Kidney (tissue), 14 donors: Measurements from ENCODE around the gene PKMYT1. TPM values are rescaled to one million over a fixed set of nuclear protein-coding genes. Genes with fewer than 3 reads are reported as not detected.

Experiments
- DNase-seq, 5 donors: peaks; one replicate each; pipeline ENCODE4 v3.0.0-alpha.2; 2013 to 2020
- FAIRE-seq: peaks from 2 replicates; lab custom pipeline; 2012; peaks lifted over from hg19 to GRCh38; lab: Jason Lieb, UNC
- H3K27ac ChIP-seq, 2 donors: one replicate each; pipeline ENCODE4 v1.7.0; 2013; ENCODE audit warnings: low read depth in 2 of 2, low read length in 2 of 2, inconsistent platforms in 1 of 2
- H3K27me3 ChIP-seq: one replicate; pipeline ENCODE4 v1.7.1; 2013; ENCODE audit warnings: low read length, inconsistent platforms; ENCODE audit not compliant: control insufficient read depth, insufficient read depth
- H3K36me3 ChIP-seq, 3 donors: one replicate each; pipeline versions ENCODE4 v1.7.0 to v1.7.1; 2013; ENCODE audit warnings: low read length in 3 of 3, control low read depth in 1 of 3, inconsistent platforms in 1 of 3; ENCODE audit not compliant: insufficient read depth in 3 of 3, control insufficient read depth in 2 of 3
- H3K4me1 ChIP-seq, 3 donors: one replicate each; pipeline versions ENCODE4 v1.7.0 to v1.7.1; 2013; ENCODE audit warnings: low read length in 3 of 3, inconsistent platforms in 1 of 3, low read depth in 1 of 3; ENCODE audit not compliant: control insufficient read depth in 2 of 3, insufficient read depth in 2 of 3
- H3K4me3 ChIP-seq, 3 donors: one replicate each; pipeline versions ENCODE4 v1.7.0 to v1.8.1; 2013; ENCODE audit warnings: low read length in 3 of 3, control low read depth in 1 of 3, inconsistent platforms in 1 of 3
- H3K9ac ChIP-seq, 3 donors: one replicate each; pipeline versions ENCODE4 v1.7.0 to v1.7.1; 2013; ENCODE audit warnings: low read length in 3 of 3, control low read depth in 1 of 3, inconsistent platforms in 1 of 3
- H3K9me3 ChIP-seq, 3 donors: one replicate each; pipeline versions ENCODE4 v1.7.0 to v1.7.1; 2013; ENCODE audit warnings: low read length in 3 of 3, control low read depth in 1 of 3, inconsistent platforms in 1 of 3; ENCODE audit not compliant: control insufficient read depth in 2 of 3, insufficient read depth in 1 of 3
- intact Hi-C: fragments of 100-400 bp; cut with DNase I; formaldehyde crosslinking; loops from one replicate; pipeline ENCODE4 v1.11.1; 2022
- polyA plus RNA-seq: library from polyadenylated mRNA; stranded (reverse); fragments of 350-450 nt; fragmentation: Illumina TruSeq; extraction: RNeasy Lipid Tissue Mini Kit (QIAGEN cat#74804); gene quantifications from one replicate; pipeline ENCODE4 v1.2.3, GENCODE V29; 2014; ENCODE audit warnings: low read depth, low replicate concordance; ENCODE audit not compliant: insufficient read depth
- total RNA-seq: library from RNA; stranded (reverse); fragmentation: NEBNext Ultra II Directional; extraction: Animal tissue kit (Norgen Biotek cat#: 25700); gene quantifications from one replicate; pipeline ENCODE4 v1.2.1, GENCODE V29; 2021
- TF ChIP-seq, protein P1 (sequence below): IDR thresholded peaks from 3 replicates; pipeline ENCODE4 v1.5.1; 2012; ENCODE audit warnings: mild to moderate bottlenecking, moderate library complexity, borderline replicate concordance; ENCODE audit not compliant: insufficient read depth; ENCODE audit errors: extremely low read depth
- donor health status: control.
- donor health status: control.
- donor health status: control.
- donor health status: control.
- donor health status: control.
- donor health status: DM: yes; HTN: yes; CAD: no.
- donor health status: Normal renal cell carcinoma (clear cell type).

Gene PKMYT1
- total and polyA plus RNA-seq, 2 donors from 2014 or later = 0.97 to 2.2 TPM

- no peaks in the 10 kb centered on the region for H3K36me3 ChIP-seq
- DNase-seq (peak in 1 of 5 donors; percentile 22), FAIRE-seq (no peak)
- TF ChIP-seq, protein P1, sequence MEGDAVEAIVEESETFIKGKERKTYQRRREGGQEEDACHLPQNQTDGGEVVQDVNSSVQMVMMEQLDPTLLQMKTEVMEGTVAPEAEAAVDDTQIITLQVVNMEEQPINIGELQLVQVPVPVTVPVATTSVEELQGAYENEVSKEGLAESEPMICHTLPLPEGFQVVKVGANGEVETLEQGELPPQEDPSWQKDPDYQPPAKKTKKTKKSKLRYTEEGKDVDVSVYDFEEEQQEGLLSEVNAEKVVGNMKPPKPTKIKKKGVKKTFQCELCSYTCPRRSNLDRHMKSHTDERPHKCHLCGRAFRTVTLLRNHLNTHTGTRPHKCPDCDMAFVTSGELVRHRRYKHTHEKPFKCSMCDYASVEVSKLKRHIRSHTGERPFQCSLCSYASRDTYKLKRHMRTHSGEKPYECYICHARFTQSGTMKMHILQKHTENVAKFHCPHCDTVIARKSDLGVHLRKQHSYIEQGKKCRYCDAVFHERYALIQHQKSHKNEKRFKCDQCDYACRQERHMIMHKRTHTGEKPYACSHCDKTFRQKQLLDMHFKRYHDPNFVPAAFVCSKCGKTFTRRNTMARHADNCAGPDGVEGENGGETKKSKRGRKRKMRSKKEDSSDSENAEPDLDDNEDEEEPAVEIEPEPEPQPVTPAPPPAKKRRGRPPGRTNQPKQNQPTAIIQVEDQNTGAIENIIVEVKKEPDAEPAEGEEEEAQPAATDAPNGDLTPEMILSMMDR = no peak
- intact Hi-C loops = no loop called here
- H3K27me3 ChIP-seq = peaks cover 5% of the 10 kb centered on the region
- H3K9ac ChIP-seq = no peak overlapping the region
- H3K9me3 ChIP-seq = no peaks in the 10 kb centered on the region
- no peak overlapping the region for H3K27ac ChIP-seq
- H3K4me3 ChIP-seq = peak overlapping the region in 1 of 3 donors; percentile 19
- peaks cover 0 to 3% (median 0%) of the 10 kb centered on the region in 3 donors for H3K4me1 ChIP-seq
Observed at GRCh38 chr16:3007957-3008689, 27.9 kb upstream of the PKMYT1 start.

GRCh38 chr16:3007059-3007956, 27.1 kb upstream of the PKMYT1 start:
- TF ChIP-seq, protein P1 = no peak
- DNase-seq (no peak), FAIRE-seq (no peak)
- no peak overlapping the region for H3K9ac ChIP-seq
- H3K4me3 ChIP-seq = peak overlapping the region in 1 of 3 donors; percentile 19
- no peak overlapping the region for H3K27ac ChIP-seq
- peaks cover 5% of the 10 kb centered on the region for H3K27me3 ChIP-seq
- no peaks in the 10 kb centered on the region for H3K9me3 ChIP-seq
- H3K36me3 ChIP-seq = no peaks in the 10 kb centered on the region
- intact Hi-C loops = no loop called here
- peaks cover 0 to 3% (median 0%) of the 10 kb centered on the region in 3 donors for H3K4me1 ChIP-seq

GRCh38 chr16:3004781-3005284, 24.6 kb upstream of the PKMYT1 start:
- H3K36me3 ChIP-seq = no peaks in the 10 kb centered on the region
- FAIRE-seq = no peak
- H3K9ac ChIP-seq = peak overlapping the region in 1 of 3 donors; percentile 58
- H3K9me3 ChIP-seq = no peaks in the 10 kb centered on the region
- H3K27me3 ChIP-seq = peaks cover 2% of the 10 kb centered on the region
- H3K4me3 ChIP-seq = peak overlapping the region in 1 of 3 donors; percentile 48
- H3K27ac ChIP-seq = no peak overlapping the region
- TF ChIP-seq, protein P1 = no peak
- H3K4me1 ChIP-seq = peaks cover 0 to 3% (median 0%) of the 10 kb centered on the region in 3 donors
- intact Hi-C loops = no loop called here
- DNase-seq = peak in 2 of 5 donors; percentile 26 to 43
